Prostate gland (tissue), 2 donors: ENCODE data around the gene DYNC1I1.

Source experiments
- POLR2A ChIP-seq: fragments of 450-650 bp; IDR thresholded peaks from one replicate; pipeline ENCODE4 v1.6.1; 2016; ENCODE audit warnings: antibody characterized with exemption, mild to moderate bottlenecking
- POLR2AphosphoS5 ChIP-seq: sonication (generic); formaldehyde crosslinking; IDR thresholded peaks from one replicate; pipeline ENCODE4 v1.6.1; 2017; ENCODE audit warnings: antibody characterized with exemption
- TF ChIP-seq, protein P1 (sequence below), 4 experiments: fragments of 200-600 bp in 2 of 4; fragments of 450-650 bp in 2 of 4; sonication (generic) in 2 of 4; IDR thresholded peaks; 1 replicate in 3 of 4; 2 replicates in 1 of 4; pipeline ENCODE4 v1.5.1; 2016 to 2019; ENCODE audit warnings: antibody characterized with exemption in 4 of 4, mild to moderate bottlenecking in 2 of 4, moderate library complexity in 2 of 4

DNA sequence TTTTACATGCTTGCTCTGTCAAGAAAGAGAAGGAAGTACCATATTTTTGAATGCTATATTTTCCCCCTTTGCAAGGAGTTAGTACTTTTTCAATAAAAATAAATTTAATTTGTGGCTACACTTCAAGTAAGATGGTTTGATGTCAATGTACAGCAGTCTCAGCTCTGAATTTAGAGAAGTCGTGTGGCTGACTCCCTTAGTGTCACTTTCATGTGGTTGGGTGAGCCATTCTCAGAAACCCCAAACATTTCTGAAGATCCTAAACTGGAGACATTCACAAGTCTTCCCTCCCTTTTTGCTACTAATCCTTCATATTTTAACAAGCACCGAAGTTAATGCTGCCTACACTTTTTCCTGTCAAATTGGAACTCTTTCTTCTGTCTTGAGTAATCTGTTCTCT lies 244.4 kb downstream of the DYNC1I1 start:
- TF ChIP-seq, protein P1, sequence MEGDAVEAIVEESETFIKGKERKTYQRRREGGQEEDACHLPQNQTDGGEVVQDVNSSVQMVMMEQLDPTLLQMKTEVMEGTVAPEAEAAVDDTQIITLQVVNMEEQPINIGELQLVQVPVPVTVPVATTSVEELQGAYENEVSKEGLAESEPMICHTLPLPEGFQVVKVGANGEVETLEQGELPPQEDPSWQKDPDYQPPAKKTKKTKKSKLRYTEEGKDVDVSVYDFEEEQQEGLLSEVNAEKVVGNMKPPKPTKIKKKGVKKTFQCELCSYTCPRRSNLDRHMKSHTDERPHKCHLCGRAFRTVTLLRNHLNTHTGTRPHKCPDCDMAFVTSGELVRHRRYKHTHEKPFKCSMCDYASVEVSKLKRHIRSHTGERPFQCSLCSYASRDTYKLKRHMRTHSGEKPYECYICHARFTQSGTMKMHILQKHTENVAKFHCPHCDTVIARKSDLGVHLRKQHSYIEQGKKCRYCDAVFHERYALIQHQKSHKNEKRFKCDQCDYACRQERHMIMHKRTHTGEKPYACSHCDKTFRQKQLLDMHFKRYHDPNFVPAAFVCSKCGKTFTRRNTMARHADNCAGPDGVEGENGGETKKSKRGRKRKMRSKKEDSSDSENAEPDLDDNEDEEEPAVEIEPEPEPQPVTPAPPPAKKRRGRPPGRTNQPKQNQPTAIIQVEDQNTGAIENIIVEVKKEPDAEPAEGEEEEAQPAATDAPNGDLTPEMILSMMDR (IDR thresholded peaks at IDR 0.05) = no peak
- no peak for TF ChIP-seq POLR2A
- no peak for TF ChIP-seq POLR2AphosphoS5
